ENCODE measurements around the gene SMARCA1. TPM values are rescaled to one million over a fixed set of nuclear protein-coding genes. Genes with fewer than 3 reads are reported as not detected.

The SMARCA1 gene
- total RNA-seq, 2 experiments from 2014 or later, result not detected

DNA sequence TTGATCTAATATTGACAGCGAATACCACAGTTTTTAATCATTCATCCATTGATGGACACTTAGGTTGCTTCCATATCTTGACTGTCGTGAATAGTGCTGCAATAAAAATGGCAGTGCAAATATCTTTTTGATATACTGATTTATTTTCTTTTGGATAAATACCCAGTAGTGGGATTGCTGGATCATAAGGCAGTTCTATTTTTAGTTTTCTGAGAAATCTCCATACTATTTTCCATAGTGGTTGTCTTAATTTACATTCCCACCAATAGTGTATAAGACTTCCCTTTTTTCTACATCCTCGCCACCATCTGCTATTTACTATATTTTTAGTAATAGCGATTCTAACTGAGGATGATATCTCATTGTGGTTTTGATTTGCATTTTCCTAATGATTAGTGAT is 100.1 kb downstream of the SMARCA1 start:
- no peak for ATAC-seq
- no peak overlapping the region for H3K27ac Mint-ChIP-seq
- no peaks in the 10 kb centered on the region for H3K4me1 Mint-ChIP-seq (ENCODE audit: low read depth)
- CTCF ChIA-PET, result no interaction called here
- POLR2A ChIA-PET, result no interaction called here
- H3K27me3 Mint-ChIP-seq (ENCODE audit: low read depth), result no peaks in the 10 kb centered on the region
- H3K9me3 Mint-ChIP-seq (ENCODE audit: insufficient read depth), result no peaks in the 10 kb centered on the region
- DNase-seq, result no peak
- H3K36me3 Mint-ChIP-seq (ENCODE audit: low read depth), result no peaks in the 10 kb centered on the region
- H3K4me3 Mint-ChIP-seq, result no peak overlapping the region

DNA sequence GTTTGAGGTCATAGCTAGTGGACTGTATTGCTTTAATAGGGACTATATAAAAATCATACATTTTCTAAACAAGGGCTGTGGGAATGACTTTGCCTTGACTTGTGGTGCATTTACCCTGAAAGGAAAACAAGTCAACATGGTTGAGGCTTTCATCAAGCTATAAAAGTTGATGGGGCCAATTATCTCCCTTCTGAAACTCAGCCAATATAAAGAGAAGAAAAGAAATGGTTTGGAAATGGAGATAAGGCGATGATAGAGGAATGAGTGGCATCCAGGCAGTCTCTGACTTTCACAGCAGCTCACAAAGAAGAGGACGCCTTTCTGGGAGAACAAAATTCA is 118.7 kb downstream of the SMARCA1 start:
- CTCF ChIA-PET, result no interaction called here
- POLR2A ChIA-PET, result no interaction called here
- Mint-ChIP-seq H3K9me3 (ENCODE audit: insufficient read depth) (no peaks in the 10 kb centered on the region), H3K4me1 (ENCODE audit: low read depth) (no peaks in the 10 kb centered on the region), H3K36me3 (ENCODE audit: low read depth) (no peaks in the 10 kb centered on the region), H3K4me3 (no peak overlapping the region), H3K27ac (no peak overlapping the region), H3K27me3 (ENCODE audit: low read depth) (no peaks in the 10 kb centered on the region)
- ATAC-seq (no peak), DNase-seq (no peak)

DNA sequence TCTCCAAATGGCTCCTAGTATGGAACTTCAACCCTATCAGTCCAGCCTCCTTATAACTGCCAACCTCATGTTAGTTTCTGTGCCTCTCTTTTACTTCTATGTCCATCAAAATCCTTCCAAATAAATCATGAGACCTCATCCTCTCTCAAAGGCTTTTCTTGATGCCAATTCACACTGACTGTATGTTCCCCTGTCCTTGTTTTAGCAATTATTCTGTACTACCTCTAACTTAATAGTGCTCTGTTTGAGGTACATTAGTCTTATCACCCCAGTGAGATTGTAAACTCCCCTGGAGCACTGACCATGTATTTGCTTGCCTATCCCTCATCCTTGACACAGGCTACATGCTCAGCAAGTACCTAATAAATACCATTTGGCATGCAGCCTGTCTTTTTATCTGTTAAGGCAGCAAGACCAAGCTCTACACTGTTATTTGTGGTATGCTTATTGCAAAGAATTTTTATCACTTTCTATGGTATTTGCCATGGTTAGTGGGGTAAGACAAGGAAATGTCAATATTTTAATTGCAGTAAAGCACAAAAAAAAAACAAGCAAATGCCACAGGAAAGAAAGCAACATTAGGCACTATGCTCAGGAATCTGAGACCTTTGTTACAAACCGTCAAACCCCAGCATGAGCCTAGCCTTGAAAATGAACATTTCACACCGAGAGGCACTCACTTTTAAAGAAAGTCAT is 119.2 kb downstream of the SMARCA1 start:
- H3K4me1 Mint-ChIP-seq (ENCODE audit: low read depth), result no peaks in the 10 kb centered on the region
- ATAC-seq (no peak), DNase-seq (no peak)
- no peak overlapping the region for H3K4me3 Mint-ChIP-seq
- no peaks in the 10 kb centered on the region for H3K36me3 Mint-ChIP-seq (ENCODE audit: low read depth)
- H3K27me3 Mint-ChIP-seq (ENCODE audit: low read depth), result no peaks in the 10 kb centered on the region
- no peaks in the 10 kb centered on the region for H3K9me3 Mint-ChIP-seq (ENCODE audit: insufficient read depth)
- H3K27ac Mint-ChIP-seq, result no peak overlapping the region
- CTCF ChIA-PET, result no interaction called here
- POLR2A ChIA-PET, result no interaction called here

Other genes with a start within 250 kb of the SMARCA1 start
- gene OCRL, start 16.8 kb upstream of the SMARCA1 start, total RNA-seq, result 1 to 10 TPM in 1 of 2 experiments, under 1 TPM in 1; 0.90 to 1.0 TPM
- 1 to 10 TPM; 2.1 to 2.7 TPM for gene APLN, start 131.5 kb upstream of the SMARCA1 start, total RNA-seq
- 1 to 10 TPM; 1.6 to 1.7 TPM for gene XPNPEP2, start 215.5 kb upstream of the SMARCA1 start, total RNA-seq

Data from activated CD8-positive, alpha-beta T cell treated with anti-CD3 and anti-CD28 coated beads, Interleukin-2, amount 10 ng/mL, durations not matched to agents 7 days and 5 days (primary cell).